ENCODE results near the gene VLDLR.

DNA sequence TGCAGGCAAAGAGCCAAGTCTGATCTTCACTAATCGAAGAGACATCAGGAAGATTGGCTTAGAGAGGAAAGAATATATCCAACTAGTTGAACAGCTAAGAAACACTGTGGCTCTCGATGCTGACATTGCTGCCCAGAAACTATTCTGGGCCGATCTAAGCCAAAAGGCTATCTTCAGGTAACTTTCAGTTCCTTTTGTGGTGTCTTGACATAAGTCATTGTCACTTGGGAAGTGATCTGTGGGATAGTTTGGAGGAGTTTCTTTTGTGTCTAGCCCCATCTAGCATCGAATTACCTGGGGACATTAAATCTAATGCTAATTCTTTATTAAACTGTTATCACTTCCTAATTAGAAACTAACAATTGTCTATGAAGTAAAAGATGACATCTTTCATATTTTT is 24.0 kb downstream of the VLDLR start:
- TF ChIP-seq, protein P1, sequence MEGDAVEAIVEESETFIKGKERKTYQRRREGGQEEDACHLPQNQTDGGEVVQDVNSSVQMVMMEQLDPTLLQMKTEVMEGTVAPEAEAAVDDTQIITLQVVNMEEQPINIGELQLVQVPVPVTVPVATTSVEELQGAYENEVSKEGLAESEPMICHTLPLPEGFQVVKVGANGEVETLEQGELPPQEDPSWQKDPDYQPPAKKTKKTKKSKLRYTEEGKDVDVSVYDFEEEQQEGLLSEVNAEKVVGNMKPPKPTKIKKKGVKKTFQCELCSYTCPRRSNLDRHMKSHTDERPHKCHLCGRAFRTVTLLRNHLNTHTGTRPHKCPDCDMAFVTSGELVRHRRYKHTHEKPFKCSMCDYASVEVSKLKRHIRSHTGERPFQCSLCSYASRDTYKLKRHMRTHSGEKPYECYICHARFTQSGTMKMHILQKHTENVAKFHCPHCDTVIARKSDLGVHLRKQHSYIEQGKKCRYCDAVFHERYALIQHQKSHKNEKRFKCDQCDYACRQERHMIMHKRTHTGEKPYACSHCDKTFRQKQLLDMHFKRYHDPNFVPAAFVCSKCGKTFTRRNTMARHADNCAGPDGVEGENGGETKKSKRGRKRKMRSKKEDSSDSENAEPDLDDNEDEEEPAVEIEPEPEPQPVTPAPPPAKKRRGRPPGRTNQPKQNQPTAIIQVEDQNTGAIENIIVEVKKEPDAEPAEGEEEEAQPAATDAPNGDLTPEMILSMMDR (IDR thresholded peaks at IDR 0.05): no peak
- no peak for TF ChIP-seq ZFX (IDR thresholded peaks at IDR 0.05; ENCODE audit: borderline replicate concordance)
